ENCODE data around the gene HVCN1.
"Not testable (repeated sequence)": the region's sequence is repeated elsewhere in the genome, so short reads cannot be mapped to it uniquely, and the experiment has no call there.

The HVCN1 gene

GRCh38 chr12:110656071-110656655 lies 32.8 kb downstream of the HVCN1 start:
- no peak overlapping the region for H3K4me3 ChIP-seq (ENCODE audit: low read length)
- no peak for TF ChIP-seq CTCF (conservative IDR thresholded peaks at IDR 0.05; ENCODE audit: low read length)
- DNase-seq (ENCODE audit: low read depth): no peak

DNA sequence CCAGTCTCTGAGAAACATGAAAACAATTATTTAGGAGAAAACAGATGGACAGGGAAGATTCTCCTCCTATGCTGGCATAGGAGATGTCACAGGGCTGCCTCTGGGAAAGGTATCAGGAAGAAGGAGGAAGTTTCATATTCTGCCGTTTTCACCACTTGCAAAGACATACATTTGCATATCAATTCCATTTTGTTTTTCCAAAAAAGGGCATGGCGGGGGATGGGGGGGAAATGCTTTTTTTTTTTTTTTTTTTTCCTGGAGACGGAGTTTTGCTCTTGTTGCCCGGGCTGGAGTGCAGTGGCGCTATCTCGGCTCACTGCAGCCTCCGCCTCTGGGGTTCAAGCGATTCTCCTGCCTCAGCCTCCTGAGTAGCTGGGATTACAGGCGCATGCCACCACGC lies 34.7 kb downstream of the HVCN1 start:
- not testable (repeated sequence) for H3K4me3 ChIP-seq (ENCODE audit: low read length)

DNA sequence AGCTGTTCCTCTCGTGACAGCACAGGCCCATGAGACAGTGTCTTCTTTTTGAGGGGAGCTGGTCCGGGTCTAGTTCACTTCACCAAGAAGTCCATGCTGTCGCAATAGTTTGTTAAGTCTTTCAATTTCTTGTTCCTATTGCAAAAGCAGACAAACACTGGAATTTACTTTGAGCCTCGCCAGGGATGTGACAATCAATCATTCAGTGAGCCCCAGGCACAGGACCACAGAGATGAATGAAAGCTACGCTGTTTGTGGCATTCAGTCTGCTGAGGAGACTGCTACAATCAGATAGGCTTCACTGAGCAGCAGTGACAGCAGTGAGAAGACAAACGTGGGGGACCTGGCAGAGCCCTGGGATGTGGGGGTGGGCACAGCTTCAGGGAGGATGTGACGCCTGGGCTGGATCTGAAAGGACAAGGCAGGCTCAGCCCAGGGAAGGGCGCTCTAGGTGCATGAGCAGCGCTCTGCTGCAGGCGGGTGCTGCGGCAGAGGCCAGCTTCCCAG lies 39.5 kb downstream of the HVCN1 start:
- H3K4me3 ChIP-seq (ENCODE audit: low read length): no peak overlapping the region
- peak; percentile 10 for DNase-seq (ENCODE audit: low read depth)
- TF ChIP-seq CTCF (conservative IDR thresholded peaks at IDR 0.05; ENCODE audit: low read length): no peak

More for the DNA sequence above, 34.7 kb downstream of the HVCN1 start:
- not testable (repeated sequence) for DNase-seq (ENCODE audit: low read depth)

GRCh38 chr12:110647631-110648040 lies 41.3 kb downstream of the HVCN1 start:
- DNase-seq (ENCODE audit: low read depth): no peak
- no peak for TF ChIP-seq CTCF (conservative IDR thresholded peaks at IDR 0.05; ENCODE audit: low read length)
- no peak overlapping the region for H3K4me3 ChIP-seq (ENCODE audit: low read length)

GRCh38 chr12:110641521-110641920 lies 47.4 kb downstream of the HVCN1 start:
- H3K4me3 ChIP-seq (ENCODE audit: low read length): no peak overlapping the region
- no peak for TF ChIP-seq CTCF (conservative IDR thresholded peaks at IDR 0.05; ENCODE audit: low read length)
- DNase-seq (ENCODE audit: low read depth): no peak

DNA sequence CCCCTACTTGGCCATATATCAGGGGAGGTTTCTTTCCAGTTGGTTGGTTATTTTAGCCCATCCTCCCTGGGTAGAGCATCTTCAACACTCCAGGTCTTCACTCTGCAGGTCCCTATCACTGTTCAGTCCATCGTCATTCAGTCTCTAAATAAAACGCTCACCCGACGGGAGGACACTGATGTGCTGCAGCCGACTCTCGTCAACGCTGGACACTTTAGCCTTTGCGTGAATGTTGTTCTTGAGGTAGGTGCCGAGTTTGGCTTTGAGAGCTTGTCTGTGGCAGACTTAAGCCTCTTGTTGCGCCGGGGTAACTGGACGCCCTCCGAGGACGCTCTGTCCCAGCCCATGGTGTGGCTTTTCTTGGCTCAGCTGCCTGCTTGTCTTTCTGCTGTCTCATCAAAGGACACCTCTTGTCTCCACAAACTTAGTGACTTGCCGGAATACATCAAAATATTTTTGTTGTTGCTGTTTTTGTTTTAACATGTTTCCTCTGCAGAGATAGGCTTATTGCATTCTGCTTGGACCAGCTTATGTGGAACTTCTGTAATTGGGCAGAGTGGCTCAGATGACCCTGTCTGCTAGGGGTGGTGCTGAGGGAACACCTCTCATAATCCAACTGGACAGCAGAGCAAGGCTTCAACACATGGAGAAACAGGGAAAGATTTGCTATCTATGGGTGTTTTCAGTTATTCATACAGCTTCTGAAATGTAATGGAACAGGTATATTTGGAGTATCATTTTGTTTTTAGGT lies 48.5 kb downstream of the HVCN1 start:
- no peak overlapping the region for H3K4me3 ChIP-seq (ENCODE audit: low read length)
- DNase-seq (ENCODE audit: low read depth): no peak
- TF ChIP-seq CTCF (conservative IDR thresholded peaks at IDR 0.05; ENCODE audit: low read length): no peak

DNA sequence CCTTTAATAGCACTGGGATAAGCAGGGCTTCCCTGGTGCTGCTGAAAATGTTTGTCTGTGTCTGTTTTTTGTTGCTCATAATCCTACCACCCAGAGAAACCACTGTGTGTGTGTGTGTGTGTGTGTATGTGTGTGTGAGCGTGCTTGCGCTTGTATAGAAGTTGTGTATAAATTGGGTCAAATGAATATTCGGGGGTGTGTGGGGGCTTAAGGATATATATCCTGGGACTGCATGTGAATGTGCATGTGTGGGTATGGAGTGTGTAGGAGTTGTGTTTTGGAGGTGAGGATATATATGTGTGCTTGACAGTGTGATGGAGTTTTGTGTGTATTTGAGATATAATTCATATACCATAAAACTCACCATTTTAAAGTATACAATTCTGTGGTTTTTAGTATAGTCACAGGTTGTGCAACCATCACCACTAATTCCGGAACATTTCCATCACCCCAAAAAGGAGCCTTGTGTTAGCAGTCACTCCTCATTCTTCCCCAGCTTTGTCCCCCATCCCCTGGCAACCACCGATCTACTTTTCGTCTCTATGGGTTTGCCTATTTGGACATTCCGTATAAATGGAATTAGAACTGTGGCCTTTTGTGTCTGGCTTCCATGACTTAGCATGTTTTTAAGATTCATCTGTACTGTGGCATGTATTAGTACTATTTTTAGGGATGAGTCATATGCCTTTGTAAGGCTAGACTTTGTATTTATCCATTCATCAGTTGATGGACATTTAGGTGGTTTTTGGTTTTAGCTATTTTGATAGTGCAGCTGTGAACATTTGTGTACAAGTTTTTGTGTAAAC lies 49.4 kb downstream of the HVCN1 start:
- H3K4me3 ChIP-seq (ENCODE audit: low read length): no peak overlapping the region
- TF ChIP-seq CTCF (conservative IDR thresholded peaks at IDR 0.05; ENCODE audit: low read length): no peak
- peak; percentile 63 for DNase-seq (ENCODE audit: low read depth)

Data from AG10803 (cell line).